ENCODE measurements around the gene ZNF605.

Gene ZNF605

GRCh38 chr12:132953163-132953425 is 3.0 kb downstream of the ZNF605 start:
- TF ChIP-seq ESRRG (CRISPR knock-in tag; IDR thresholded peaks at IDR 0.05) (no peak), OSR1 (CRISPR knock-in tag; IDR thresholded peaks at IDR 0.05) (no peak), GLIS3 (CRISPR knock-in tag; IDR thresholded peaks at IDR 0.05) (no peak), RARB (CRISPR knock-in tag; IDR thresholded peaks at IDR 0.05) (no peak), ARNTL (CRISPR knock-in tag; IDR thresholded peaks at IDR 0.05; ENCODE audit: borderline replicate concordance, low read depth) (no peak), ZFP3 (CRISPR knock-in tag; IDR thresholded peaks at IDR 0.05) (no peak), ZC3H10 (CRISPR knock-in tag; IDR thresholded peaks at IDR 0.05) (no peak), PPARA (CRISPR knock-in tag; IDR thresholded peaks at IDR 0.05; ENCODE audit: borderline replicate concordance) (no peak), CSDC2 (CRISPR knock-in tag; IDR thresholded peaks at IDR 0.05) (no peak), ZNF565 (CRISPR knock-in tag; conservative IDR thresholded peaks at IDR 0.05; ENCODE audit: low read depth) (no peak), BACH2 (CRISPR knock-in tag; IDR thresholded peaks at IDR 0.05; ENCODE audit: borderline replicate concordance) (no peak), ZFP30 (CRISPR knock-in tag; IDR thresholded peaks at IDR 0.05) (no peak), TOX (CRISPR knock-in tag; IDR thresholded peaks at IDR 0.05; ENCODE audit: borderline replicate concordance) (no peak), ZNF8 (CRISPR knock-in tag; IDR thresholded peaks at IDR 0.05) (no peak), ISL1 (CRISPR knock-in tag; IDR thresholded peaks at IDR 0.05) (no peak), SNAI2 (CRISPR knock-in tag; IDR thresholded peaks at IDR 0.05) (no peak)
- TF ChIP-seq, protein P1, sequence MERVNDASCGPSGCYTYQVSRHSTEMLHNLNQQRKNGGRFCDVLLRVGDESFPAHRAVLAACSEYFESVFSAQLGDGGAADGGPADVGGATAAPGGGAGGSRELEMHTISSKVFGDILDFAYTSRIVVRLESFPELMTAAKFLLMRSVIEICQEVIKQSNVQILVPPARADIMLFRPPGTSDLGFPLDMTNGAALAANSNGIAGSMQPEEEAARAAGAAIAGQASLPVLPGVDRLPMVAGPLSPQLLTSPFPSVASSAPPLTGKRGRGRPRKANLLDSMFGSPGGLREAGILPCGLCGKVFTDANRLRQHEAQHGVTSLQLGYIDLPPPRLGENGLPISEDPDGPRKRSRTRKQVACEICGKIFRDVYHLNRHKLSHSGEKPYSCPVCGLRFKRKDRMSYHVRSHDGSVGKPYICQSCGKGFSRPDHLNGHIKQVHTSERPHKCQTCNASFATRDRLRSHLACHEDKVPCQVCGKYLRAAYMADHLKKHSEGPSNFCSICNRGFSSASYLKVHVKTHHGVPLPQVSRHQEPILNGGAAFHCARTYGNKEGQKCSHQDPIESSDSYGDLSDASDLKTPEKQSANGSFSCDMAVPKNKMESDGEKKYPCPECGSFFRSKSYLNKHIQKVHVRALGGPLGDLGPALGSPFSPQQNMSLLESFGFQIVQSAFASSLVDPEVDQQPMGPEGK (CRISPR knock-in tag; IDR thresholded peaks at IDR 0.05; ENCODE audit: borderline replicate concordance): no peak
- TF ChIP-seq, protein P2, sequence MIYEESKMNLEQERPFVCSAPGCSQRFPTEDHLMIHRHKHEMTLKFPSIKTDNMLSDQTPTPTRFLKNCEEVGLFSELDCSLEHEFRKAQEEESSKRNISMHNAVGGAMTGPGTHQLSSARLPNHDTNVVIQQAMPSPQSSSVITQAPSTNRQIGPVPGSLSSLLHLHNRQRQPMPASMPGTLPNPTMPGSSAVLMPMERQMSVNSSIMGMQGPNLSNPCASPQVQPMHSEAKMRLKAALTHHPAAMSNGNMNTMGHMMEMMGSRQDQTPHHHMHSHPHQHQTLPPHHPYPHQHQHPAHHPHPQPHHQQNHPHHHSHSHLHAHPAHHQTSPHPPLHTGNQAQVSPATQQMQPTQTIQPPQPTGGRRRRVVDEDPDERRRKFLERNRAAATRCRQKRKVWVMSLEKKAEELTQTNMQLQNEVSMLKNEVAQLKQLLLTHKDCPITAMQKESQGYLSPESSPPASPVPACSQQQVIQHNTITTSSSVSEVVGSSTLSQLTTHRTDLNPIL (CRISPR knock-in tag; IDR thresholded peaks at IDR 0.05; ENCODE audit: low read depth): no peak
- TF ChIP-seq, protein P3, sequence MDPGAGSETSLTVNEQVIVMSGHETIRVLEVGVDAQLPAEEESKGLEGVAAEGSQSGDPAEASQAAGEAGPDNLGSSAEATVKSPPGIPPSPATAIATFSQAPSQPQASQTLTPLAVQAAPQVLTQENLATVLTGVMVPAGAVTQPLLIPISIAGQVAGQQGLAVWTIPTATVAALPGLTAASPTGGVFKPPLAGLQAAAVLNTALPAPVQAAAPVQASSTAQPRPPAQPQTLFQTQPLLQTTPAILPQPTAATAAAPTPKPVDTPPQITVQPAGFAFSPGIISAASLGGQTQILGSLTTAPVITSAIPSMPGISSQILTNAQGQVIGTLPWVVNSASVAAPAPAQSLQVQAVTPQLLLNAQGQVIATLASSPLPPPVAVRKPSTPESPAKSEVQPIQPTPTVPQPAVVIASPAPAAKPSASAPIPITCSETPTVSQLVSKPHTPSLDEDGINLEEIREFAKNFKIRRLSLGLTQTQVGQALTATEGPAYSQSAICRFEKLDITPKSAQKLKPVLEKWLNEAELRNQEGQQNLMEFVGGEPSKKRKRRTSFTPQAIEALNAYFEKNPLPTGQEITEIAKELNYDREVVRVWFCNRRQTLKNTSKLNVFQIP (CRISPR knock-in tag; IDR thresholded peaks at IDR 0.05; ENCODE audit: borderline replicate concordance, low read depth): no peak
- TF ChIP-seq, protein P4, sequence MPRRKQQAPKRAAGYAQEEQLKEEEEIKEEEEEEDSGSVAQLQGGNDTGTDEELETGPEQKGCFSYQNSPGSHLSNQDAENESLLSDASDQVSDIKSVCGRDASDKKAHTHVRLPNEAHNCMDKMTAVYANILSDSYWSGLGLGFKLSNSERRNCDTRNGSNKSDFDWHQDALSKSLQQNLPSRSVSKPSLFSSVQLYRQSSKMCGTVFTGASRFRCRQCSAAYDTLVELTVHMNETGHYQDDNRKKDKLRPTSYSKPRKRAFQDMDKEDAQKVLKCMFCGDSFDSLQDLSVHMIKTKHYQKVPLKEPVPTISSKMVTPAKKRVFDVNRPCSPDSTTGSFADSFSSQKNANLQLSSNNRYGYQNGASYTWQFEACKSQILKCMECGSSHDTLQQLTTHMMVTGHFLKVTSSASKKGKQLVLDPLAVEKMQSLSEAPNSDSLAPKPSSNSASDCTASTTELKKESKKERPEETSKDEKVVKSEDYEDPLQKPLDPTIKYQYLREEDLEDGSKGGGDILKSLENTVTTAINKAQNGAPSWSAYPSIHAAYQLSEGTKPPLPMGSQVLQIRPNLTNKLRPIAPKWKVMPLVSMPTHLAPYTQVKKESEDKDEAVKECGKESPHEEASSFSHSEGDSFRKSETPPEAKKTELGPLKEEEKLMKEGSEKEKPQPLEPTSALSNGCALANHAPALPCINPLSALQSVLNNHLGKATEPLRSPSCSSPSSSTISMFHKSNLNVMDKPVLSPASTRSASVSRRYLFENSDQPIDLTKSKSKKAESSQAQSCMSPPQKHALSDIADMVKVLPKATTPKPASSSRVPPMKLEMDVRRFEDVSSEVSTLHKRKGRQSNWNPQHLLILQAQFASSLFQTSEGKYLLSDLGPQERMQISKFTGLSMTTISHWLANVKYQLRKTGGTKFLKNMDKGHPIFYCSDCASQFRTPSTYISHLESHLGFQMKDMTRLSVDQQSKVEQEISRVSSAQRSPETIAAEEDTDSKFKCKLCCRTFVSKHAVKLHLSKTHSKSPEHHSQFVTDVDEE (CRISPR knock-in tag; IDR thresholded peaks at IDR 0.05): no peak
- no peak for ATAC-seq

GRCh38 chr12:132952371-132953162 is 3.5 kb downstream of the ZNF605 start:
- no peak for ATAC-seq
- TF ChIP-seq TCF4 (CRISPR knock-in tag; IDR thresholded peaks at IDR 0.05; ENCODE audit: borderline replicate concordance): no peak
- no peak for TF ChIP-seq RARB (CRISPR knock-in tag; IDR thresholded peaks at IDR 0.05)
- no peak for TF ChIP-seq PPARA (CRISPR knock-in tag; IDR thresholded peaks at IDR 0.05; ENCODE audit: borderline replicate concordance)
- no peak for TF ChIP-seq ZFP30 (CRISPR knock-in tag; IDR thresholded peaks at IDR 0.05)
- TF ChIP-seq, protein P2 (CRISPR knock-in tag; IDR thresholded peaks at IDR 0.05; ENCODE audit: low read depth): no peak
- no peak for TF ChIP-seq BACH2 (CRISPR knock-in tag; IDR thresholded peaks at IDR 0.05; ENCODE audit: borderline replicate concordance)
- TF ChIP-seq ZC3H10 (CRISPR knock-in tag; IDR thresholded peaks at IDR 0.05): no peak
- no peak for TF ChIP-seq CSDC2 (CRISPR knock-in tag; IDR thresholded peaks at IDR 0.05)
- no peak for TF ChIP-seq ZFP3 (CRISPR knock-in tag; IDR thresholded peaks at IDR 0.05)
- no peak for TF ChIP-seq ARNTL (CRISPR knock-in tag; IDR thresholded peaks at IDR 0.05; ENCODE audit: borderline replicate concordance, low read depth)
- TF ChIP-seq, protein P1 (CRISPR knock-in tag; IDR thresholded peaks at IDR 0.05; ENCODE audit: borderline replicate concordance): no peak
- TF ChIP-seq SNAI2 (CRISPR knock-in tag; IDR thresholded peaks at IDR 0.05): no peak
- no peak for TF ChIP-seq ESRRG (CRISPR knock-in tag; IDR thresholded peaks at IDR 0.05)
- TF ChIP-seq, protein P4 (CRISPR knock-in tag; IDR thresholded peaks at IDR 0.05): no peak
- no peak for TF ChIP-seq ZNF565 (CRISPR knock-in tag; conservative IDR thresholded peaks at IDR 0.05; ENCODE audit: low read depth)
- TF ChIP-seq, protein P3 (CRISPR knock-in tag; IDR thresholded peaks at IDR 0.05; ENCODE audit: borderline replicate concordance, low read depth): no peak
